Left colon (tissue), 2 donors: ENCODE results near the gene ASB2. TPM values are rescaled to one million over a fixed set of nuclear protein-coding genes. Genes with fewer than 3 reads are reported as not detected.
A peak's percentile ranks its signal among the peaks of the same experiment; 100 is the strongest.

ENCODE experiments used
- ATAC-seq: fragments of 200-7000 bp; cut with Tn5 transposase; one replicate; pipeline ENCODE4 v1.9.1; 2020; ENCODE audit warnings: mild to moderate bottlenecking, moderate library complexity
- DNase-seq, 2 donors: peaks; one replicate each; pipeline ENCODE4 v3.0.0-alpha.2; 2020
- intact Hi-C, 2 donors: fragments of 100-400 bp; cut with DNase I in 1 of 2; cut with micrococcal nuclease in 1 of 2; formaldehyde crosslinking; loops; one replicate each; pipeline versions ENCODE4 v1.11.2 to v1.14.0; 2022; cut with DNase I, micrococcal nuclease
- total RNA-seq, 2 donors: library from RNA; stranded (reverse); fragmentation: NEBNext Ultra II Directional; extraction: Animal tissue kit (Norgen Biotek cat#: 25700); gene quantifications; one replicate each; pipeline ENCODE4 v1.2.1, GENCODE V29; 2021
- donor health status: DM: no; HTN: no; CAD: no.
- donor health status: DM: yes; HTN: yes; CAD: no.

The ASB2 gene
- total RNA-seq, 2 donors from 2014 or later, result 1.5 to 13.7 TPM

DNA sequence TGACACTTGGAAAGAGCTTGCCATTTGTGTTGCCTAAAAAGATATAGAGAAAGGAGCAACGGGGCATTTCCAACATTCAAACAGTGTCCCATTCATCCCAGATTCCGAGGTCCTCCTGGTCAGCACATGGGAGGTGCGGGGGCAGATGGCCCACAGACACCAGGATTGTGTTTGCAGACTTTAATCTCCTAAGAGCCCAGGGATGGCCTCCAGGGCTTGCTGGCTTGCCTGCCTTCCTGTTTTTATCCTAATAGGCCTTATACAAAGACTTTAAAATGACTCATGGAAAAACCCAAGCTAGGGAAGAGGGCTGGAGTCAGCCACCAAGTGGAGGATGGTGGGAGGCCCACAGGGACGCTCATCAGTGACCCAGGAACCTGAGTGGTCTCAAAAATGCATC, 70.7 kb downstream of the ASB2 start:
- no peak for ATAC-seq
- DNase-seq, result no peak
- intact Hi-C loops, result loop anchor here in 1 of 2 donors (5.0 kb wide), 1 partner anchor 258 kb away; no protein-coding TSS in a partner anchor

DNA sequence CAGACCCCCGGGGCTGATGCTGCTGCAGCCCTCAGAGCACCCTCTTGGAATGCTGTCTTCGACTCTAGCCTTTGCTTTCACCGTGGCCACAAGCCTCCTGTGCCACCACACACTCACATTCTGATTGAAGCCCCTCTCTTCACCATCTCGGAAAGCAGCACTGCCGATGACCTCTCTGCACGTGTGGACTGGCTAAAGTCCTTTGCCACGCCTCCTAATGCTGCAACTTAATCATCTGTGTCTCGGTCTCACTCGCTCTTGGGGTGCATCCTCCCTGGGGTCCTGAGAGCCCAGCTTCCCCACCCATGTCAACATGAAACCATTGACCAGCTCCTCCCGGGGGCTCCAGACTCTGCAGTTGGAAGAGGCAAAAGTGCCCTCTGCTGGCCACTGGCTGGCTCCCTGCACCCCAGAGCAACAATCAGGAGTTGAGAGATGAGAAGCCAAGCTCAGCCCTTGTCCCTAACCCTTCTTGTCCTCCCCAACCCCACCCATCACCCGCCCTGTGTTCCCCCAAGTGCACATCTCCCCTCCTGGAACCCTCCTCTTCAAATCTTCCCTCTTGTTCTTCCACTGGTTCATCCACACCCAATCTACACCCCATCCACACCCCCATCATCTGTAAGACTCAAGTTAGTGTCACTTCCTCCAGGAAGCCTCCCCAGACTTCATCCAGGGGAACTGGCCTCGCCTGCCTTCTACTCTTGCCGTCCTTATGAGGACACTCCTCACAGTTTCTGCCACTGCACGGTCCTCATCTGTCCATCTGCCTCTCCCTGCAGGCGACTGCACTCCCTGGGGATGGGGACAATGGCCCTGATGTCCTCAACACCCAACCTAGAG, 72.8 kb downstream of the ASB2 start:
- ATAC-seq (no peak), DNase-seq (no peak)
- intact Hi-C loops, result no loop called here

DNA sequence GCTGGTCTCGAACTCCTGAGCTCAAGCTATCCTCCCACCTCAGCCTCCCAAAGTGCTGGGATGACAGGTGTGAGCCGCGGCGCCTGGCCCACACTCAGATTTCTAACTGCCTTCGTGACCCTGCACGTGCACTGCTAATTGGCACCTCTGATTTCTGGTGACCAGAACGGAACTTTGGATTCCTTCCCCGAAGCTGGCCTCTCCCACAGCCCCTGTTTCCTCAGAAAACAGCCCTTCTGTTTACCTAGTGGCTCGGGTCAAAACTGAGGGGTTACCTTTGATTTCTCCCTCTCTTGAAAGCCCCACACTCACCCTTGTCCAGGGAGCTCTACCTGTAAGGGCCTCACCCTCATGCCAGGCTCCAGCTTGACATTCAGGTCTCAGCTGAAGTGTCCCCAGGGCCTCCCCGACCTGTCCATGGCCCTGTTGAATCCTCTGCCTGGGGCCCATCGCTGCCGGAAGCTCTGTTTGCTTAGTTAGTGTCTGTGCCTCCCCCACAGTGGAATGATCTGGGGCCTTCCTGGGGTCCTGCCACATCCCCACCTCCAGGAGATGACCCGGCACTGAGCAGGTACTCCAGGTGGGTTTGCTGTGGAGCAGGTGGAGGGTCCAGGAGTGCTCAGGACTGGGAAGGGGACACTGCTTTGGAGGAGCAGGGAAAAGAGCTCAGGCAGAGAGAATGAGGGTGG, 73.6 kb downstream of the ASB2 start:
- intact Hi-C loops, result no loop called here
- DNase-seq, result no peak
- ATAC-seq, result no peak

DNA sequence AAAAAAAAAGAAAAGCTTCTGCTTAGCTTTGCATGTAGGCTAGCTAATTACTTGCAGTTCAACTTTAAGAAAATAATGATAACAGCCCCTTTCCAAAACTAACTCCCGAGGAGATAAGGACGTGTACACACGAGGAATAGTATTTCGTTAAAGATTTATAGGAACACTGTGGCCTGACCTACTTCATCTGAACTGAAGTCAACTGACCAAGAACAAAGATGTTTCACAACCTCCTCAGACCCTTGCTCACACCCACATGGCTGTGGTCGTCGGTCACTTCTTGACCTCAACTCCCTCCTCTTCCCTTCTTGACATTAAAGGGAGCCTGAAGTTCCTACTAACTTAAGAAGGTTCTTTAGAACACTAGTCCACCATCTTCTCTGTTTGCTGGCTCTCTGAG, 74.6 kb downstream of the ASB2 start:
- ATAC-seq, result no peak
- no peak for DNase-seq
- intact Hi-C loops, result no loop called here

DNA sequence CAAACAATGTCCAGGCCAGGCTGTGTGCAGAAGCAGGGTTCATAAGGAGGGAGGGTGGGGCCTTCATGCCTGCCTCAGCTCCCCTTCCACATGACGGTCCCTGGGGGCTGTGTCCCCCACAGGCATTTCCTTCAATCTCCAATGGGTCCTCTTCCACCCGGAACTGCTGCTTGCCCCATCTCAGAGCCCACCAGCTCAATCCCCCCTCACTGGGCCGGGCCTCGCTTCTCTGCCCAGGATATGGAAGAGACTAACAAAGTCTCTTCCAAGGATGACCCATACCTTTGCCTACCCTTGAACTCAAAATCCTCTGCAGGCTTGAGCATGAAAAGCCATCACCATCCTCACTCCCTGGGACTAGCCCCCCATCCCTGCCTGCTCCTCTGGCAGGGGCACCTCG, 77.6 kb downstream of the ASB2 start:
- intact Hi-C loops, result loop anchor here in 1 of 2 donors (10.0 kb wide), 1 partner anchor 244 kb away; no protein-coding TSS in a partner anchor

DNA sequence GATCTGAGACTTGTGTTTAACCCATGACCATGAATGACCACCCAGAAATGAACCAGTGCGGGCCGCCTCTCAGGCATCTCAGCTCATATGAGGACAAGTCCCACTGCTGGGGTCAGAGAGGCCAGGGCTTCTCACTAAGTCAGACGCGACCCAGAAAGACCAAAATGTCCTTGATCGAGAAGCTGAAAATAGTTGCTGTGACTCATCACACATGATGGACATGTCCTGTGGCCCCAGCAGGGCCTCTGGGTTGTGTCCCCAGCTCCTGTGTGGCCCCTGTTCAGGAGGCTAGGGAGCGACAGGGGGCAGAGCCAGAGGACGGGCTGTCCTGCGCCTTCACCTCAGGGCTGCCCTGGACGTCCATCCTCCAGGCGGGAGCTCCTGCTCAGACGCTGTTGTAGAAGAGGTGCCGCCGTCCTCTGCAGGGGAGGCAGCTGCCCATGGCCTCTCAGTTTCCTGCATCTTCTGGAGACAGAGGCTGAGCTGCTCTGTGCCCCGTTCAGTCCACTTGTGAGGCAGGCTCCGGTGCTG, 78.2 kb downstream of the ASB2 start:
- ATAC-seq, result no peak
- intact Hi-C loops, result loop anchor here in 1 of 2 donors (10.0 kb wide), 1 partner anchor 243 kb away; no protein-coding TSS in a partner anchor
- no peak for DNase-seq

More for the DNA sequence above, 77.6 kb downstream of the ASB2 start:
- ATAC-seq (no peak), DNase-seq (no peak)

DNA sequence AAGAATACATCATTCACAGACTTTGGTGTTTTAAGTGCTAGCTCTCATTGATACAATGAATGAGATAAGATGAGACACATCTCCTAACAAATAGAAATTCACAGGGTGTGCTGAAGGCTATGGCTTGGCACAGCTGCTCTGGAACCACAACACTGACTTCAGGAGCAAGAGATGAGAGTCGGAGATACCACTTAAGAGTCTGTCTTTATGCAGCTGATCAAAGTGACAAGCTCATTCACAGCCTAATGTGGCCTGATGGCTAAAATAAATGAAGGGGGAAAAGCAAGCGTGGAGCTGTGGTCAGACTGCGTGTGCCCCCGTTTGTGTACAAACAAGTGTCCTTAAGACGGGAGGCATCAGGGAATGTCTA, 78.9 kb downstream of the ASB2 start:
- DNase-seq (no peak), ATAC-seq (no peak)
- intact Hi-C loops, result loop anchor here in 1 of 2 donors (10.0 kb wide), 1 partner anchor 243 kb away; no protein-coding TSS in a partner anchor

DNA sequence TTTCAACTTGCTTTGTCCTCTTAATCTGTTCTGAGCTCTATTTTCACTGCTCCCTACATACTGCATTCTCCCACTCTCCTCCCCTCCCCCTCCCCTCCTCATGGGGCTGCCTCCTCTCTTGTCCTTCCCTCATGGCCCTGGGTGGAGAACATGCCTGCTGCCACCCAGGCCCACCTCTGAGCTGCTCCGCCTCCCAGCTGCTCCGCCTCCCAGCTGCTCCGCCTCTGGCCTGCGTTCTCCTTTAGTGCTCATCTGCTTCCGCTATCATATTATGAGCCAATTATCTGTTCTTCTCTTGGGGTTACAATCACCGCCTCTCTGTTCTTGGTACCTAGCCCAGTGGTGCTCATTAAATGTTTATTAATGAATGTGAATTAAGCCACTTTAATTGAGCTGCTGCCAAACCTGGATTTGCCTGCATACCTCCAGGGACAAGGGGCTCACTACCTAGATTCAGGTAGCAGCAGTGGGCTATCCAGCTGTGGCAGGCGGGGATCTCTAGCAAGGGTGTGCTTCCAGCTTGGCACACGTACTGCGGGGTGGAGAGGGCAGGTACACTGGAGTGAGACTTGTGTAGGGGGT, 81.3 kb downstream of the ASB2 start:
- intact Hi-C loops, result loop anchor here in 1 of 2 donors (10.0 kb wide), 1 partner anchor 240 kb away; no protein-coding TSS in a partner anchor
- no peak for ATAC-seq
- DNase-seq, result no peak

DNA sequence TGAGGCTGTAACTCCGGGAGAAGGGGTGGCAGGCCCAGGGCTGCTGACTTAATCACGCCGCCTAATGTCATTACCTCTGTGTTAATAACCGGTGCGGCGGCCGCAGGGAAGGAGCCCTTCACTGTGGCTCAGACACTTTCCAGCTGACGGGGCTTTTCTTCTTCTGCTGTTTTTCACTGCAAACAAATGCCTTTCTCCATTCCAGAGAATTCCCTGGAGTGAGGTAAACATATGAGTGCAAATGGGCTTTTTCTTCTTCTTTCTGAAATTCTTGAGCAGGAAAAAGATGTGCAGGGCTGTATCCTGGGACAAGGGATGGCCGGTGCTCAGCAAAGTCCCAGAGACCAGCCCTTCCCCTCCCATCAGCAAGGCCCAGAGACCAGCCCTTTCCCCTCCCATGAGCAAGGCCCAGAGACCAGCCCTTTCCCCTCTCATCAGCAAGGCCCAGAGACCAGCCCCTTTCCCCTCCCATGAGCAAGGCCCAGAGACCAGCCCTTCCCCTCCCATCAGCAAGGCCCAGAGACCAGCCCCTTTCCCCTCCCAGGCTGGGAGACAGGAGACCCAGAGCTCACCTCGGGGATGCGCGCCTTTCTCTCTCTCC, 82.6 kb downstream of the ASB2 start:
- intact Hi-C loops, result loop anchor here (5.0 to 10.0 kb wide), 2 partner anchors 236 to 239 kb away; no protein-coding TSS in a partner anchor
- no peak for ATAC-seq

DNA sequence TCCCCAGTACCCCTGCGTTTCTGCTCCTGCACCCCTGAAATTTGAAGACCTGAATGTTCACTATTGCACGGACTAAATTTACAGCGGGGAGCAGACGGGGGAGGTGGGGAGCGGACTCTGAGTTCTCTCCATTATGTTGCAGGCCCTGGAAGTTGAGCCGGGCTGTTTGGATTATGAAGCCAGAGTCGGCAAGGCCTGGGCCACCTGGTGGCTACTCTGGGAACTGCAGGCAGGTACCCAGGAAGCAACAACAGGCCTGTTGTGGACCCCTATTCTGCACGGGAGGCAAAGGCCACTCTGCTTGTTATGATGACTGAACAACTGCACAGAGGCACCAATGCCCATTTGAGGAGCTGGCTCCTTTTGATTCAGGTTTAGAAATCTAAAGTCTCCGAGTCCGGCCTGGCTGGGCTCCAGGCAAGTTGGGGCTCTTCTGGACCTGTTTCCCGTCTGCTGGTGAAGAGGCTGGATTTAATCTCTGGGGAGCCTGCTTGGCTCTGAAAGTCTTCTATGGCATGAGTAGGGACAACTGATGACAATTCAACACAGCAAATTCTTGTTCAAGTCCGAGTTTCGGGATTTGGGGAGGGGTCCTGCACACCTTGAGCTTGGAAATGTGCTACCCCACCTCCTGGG, 83.3 kb downstream of the ASB2 start:
- intact Hi-C loops, result loop anchor here (5.0 to 10.0 kb wide), 2 partner anchors 236 to 238 kb away; no protein-coding TSS in a partner anchor
- ATAC-seq (peak; percentile 60), DNase-seq (peak; percentile 39 to 79)

More for the DNA sequence above, 82.6 kb downstream of the ASB2 start:
- DNase-seq, result no peak

DNA sequence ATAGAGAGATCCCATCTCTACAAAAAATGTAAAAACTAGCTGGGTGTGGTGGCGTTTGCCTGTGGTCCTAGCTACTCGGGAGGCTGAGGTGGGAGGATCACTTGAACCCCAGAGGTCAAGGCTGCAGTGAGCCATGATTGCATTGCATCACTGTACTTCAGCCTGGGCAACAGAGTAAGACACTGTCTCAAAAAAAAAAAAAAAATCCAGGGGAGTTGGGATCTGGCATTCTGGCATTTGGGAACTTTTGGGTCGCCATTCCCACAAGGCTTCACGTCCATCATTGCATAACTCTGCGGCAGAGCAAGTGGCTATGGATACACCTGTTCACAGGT, 83.9 kb downstream of the ASB2 start:
- intact Hi-C loops, result loop anchor here (5.0 to 10.0 kb wide), 2 partner anchors 235 to 238 kb away; no protein-coding TSS in a partner anchor
- DNase-seq (no peak), ATAC-seq (no peak)

DNA sequence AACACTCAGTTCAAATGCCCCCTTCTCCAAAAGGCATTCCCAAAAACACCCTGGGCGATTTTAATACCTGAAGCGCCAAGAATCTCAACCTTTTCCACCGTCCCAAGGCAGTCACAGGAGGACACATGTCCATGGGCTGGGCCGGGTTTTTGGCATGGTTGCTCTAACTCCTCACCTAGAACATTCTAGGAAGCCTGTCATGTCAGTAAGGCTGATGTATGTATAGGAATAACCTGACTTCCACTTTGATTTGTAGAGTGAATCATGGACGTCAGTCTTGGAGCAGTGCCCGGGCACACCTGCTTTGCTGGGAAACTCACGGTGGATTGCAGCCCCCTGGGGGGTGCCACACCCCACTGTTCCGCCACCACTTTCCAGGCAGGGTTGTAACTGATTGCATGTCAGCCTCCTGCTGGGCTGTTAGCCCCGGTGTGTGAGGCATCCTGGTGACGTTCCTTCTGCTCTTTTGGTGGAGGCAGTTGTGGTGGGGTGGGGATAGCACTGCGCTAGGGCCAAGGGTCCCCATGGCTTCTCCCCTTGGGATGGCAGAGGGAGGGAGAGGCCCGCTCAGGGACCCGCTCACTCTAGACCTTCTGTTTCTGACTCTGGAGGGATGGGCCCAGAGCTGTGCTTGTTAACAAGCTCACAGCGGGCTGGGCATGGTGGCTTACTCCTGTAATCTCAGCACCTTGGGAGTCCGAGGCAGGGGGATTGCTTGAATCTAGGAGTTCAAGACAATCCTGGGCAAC, 84.4 kb downstream of the ASB2 start:
- peak; percentile 42 for ATAC-seq
- DNase-seq, result no peak
- intact Hi-C loops, result loop anchor here (5.0 to 10.0 kb wide), 2 partner anchors 235 to 237 kb away; no protein-coding TSS in a partner anchor

DNA sequence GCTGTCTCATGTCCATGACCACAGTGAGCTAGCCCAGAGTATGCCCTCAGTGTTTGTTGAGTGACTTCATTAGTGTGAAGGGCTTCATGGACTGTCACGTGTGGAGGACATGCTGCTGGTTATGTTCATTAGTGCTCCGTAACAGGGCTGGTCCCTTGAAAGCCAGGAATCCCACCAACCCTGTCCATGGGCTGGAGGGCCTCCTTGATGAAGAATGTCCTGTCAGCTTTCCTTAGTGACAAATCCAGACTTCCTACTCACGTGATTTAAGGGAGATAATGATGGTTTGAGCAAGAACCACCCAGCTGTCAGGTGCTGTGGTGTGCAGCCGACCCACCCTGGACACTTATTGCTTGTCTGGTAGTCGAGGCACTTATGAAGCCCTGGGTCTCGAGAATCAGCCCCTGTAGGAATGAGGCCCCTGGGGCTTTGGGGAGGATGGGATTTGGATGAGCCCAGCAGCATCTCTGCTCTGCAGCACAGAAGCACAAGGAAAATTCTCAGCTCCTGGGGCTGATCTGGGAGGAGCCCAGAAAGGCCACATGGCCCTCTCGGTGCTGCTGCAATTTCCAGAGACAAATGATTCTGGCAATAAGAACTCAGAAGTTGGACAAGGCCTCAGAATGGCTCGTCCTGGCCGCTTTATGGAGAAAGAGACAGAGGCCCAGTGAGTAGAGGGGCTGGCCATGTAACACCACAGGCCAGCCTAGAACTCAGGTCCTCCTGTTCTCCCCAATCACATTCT, 86.5 kb downstream of the ASB2 start:
- DNase-seq (no peak), ATAC-seq (no peak)
- intact Hi-C loops, result loop anchor here (5.0 to 10.0 kb wide), 2 partner anchors 233 to 235 kb away; no protein-coding TSS in a partner anchor

DNA sequence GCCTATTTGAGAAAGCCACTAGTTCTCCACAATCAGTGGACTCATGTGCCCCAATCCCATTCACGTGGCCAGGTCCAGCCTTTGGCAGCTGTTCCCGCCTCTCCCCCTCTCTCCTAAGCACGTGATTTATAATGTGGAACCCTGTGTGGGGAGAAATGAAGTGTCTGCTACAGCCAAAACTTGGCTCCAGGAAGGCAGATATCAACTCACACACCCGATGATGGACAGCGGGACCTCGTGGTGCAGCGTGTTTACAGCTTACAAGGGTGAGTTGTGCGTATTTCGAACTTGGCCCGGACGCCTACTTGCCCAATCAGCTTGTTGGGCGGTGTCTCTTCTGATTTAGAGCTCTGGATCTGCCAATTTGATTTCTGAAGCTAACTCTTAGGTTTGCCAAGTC, 87.4 kb downstream of the ASB2 start:
- no peak for DNase-seq
- ATAC-seq, result no peak
- intact Hi-C loops, result no loop called here

DNA sequence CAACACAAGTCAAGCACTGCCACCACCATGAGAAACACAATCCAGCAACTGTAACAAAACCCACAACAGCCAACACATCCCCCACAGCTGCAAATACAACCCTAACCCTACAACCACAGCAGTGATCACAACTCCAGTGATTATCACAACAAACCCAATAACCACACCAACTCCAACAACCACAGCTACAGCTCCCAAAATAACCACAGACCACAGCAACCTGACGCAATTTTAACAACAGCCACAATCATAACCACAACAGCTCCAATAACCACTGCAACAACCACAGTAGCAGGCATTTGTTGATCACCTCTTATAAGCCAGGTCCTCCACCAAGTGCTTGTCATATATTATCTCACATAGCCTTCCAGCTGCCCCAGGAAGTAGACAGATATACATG, 91.4 kb downstream of the ASB2 start:
- intact Hi-C loops, result no loop called here
- no peak for DNase-seq

More for the DNA sequence above, 91.4 kb downstream of the ASB2 start:
- no peak for ATAC-seq
